GM19043 (cell line): Measurements from ENCODE around the gene FAM136A.
"Not testable (repeated sequence)": the region's sequence is repeated elsewhere in the genome, so short reads cannot be mapped to it uniquely, and the experiment has no call there.

ENCODE experiments used
- ATAC-seq: cut with Tn5 transposase; IDR thresholded peaks from one replicate; pipeline ENCODE4 v1.9.1; 2021; ENCODE audit warnings: low read depth; ENCODE audit not compliant: unreplicated experiment

FAM136A gene

GRCh38 chr2:70300771-70301343 lies 1.0 kb downstream of the FAM136A start:
- no peak for ATAC-seq

GRCh38 chr2:70297828-70298227 lies 4.0 kb downstream of the FAM136A start:
- not testable (repeated sequence) for ATAC-seq

GRCh38 chr2:70283500-70284191 lies 18.2 kb downstream of the FAM136A start:
- ATAC-seq = no peak

- no peak for ATAC-seq
These were observed 19.4 kb downstream of the FAM136A start for GRCh38 chr2:70282439-70282838.

- ATAC-seq = no peak
These were observed 21.5 kb downstream of the FAM136A start for GRCh38 chr2:70280242-70280798.

- ATAC-seq = no peak
These were observed 31.5 kb downstream of the FAM136A start for GRCh38 chr2:70270323-70270722.

- ATAC-seq = not testable (repeated sequence)
These were observed 32.2 kb downstream of the FAM136A start for GRCh38 chr2:70269422-70270302.

GRCh38 chr2:70266925-70267324 lies 34.9 kb downstream of the FAM136A start:
- ATAC-seq = not testable (repeated sequence)

GRCh38 chr2:70261501-70261900 lies 40.4 kb downstream of the FAM136A start:
- no peak for ATAC-seq

GRCh38 chr2:70258532-70258875 lies 43.4 kb downstream of the FAM136A start:
- peak; percentile 11 for ATAC-seq

GRCh38 chr2:70255637-70256314 lies 46.1 kb downstream of the FAM136A start:
- ATAC-seq = no peak

- ATAC-seq = no peak
These were observed 51.4 kb downstream of the FAM136A start for GRCh38 chr2:70250434-70250833.

GRCh38 chr2:70248181-70248847 lies 53.6 kb downstream of the FAM136A start, which contains the start of gene TIA1:
TSS of gene TIA1 (minus strand) at chr2:70248628. CDS start at chr2:70248430, 198 bp downstream.
- ATAC-seq = peak; percentile 97

- no peak for ATAC-seq
These were observed 54.3 kb downstream of the FAM136A start for GRCh38 chr2:70247364-70248180.
